B cell (primary cell): ENCODE results near the gene SDHAF2.

Experiments used
- CTCF ChIP-seq: fragments of 200-600 bp; IDR thresholded peaks from one replicate; pipeline ENCODE4 v1.8.0; 2022; ENCODE audit warnings: antibody characterized with exemption, mild to moderate bottlenecking
- EZH2 ChIP-seq: IDR thresholded peaks from 2 replicates; pipeline ENCODE4 v1.6.1; 2012; ENCODE audit warnings: borderline replicate concordance, low read depth, mild to moderate bottlenecking, moderate library complexity, low read length; ENCODE audit not compliant: insufficient read depth, poor library complexity, severe bottlenecking

GRCh38 chr11:61404103-61404502, 25.8 kb upstream of the SDHAF2 start:
- TF ChIP-seq CTCF (no peak), EZH2 (no peak)
